ENCODE measurements around the gene MYBPC1. TPM values are rescaled to one million over a fixed set of nuclear protein-coding genes. Genes with fewer than 3 reads are reported as not detected.

The MYBPC1 gene
- total RNA-seq, 1 donor from 2014 or later: not detected

DNA sequence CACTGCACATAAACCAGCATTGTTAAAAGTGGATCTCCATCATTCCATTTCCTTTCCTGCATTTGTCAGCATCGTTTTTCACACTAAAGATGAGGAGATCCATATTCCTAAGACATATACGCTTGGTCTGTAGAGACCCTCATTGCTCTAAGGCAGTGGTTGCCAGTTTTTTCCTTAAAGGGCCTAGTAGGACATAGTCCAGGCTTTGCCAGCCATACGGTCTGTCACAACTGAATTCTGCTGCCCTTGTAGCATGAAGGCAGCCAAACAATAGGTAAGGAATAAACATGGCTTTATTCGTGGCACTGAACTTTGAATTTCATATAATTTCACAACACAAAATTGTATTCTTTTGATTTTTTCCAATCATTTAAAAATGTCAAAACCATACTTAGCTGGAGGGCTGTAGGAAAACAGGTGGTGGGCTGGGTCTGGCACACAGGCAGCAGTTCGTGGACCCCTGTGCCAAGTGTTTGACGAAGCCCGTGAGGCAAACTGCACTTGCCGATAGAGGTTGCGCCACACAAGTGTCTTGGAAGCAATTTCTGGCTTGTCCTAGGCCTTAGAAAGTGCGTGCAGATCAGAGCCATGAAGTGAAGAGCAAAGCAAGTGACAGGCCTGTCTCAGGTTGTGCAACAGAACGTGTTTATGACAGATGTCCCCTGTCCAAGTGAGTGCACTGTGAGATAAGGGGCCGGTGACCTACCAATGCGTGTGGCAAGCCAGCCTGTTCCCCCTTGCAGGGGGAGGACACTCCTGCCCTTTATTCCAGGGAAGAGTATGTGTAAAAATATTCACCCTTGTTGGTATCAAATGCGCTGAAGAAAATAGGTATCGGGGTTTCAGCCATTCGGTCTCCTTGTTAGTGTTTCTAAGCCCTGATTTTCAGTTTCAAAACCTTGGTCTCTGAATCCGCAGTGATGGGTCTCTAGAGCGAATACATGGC is 101.8 kb downstream of the MYBPC1 start:
- intact Hi-C loops (cut with DNase I): no loop called here
- Histone ChIP-seq H3K4me1 (peaks cover 49% of the 10 kb centered on the region), H3K4me3 (peak overlapping the region; percentile 84 to 96)

DNA sequence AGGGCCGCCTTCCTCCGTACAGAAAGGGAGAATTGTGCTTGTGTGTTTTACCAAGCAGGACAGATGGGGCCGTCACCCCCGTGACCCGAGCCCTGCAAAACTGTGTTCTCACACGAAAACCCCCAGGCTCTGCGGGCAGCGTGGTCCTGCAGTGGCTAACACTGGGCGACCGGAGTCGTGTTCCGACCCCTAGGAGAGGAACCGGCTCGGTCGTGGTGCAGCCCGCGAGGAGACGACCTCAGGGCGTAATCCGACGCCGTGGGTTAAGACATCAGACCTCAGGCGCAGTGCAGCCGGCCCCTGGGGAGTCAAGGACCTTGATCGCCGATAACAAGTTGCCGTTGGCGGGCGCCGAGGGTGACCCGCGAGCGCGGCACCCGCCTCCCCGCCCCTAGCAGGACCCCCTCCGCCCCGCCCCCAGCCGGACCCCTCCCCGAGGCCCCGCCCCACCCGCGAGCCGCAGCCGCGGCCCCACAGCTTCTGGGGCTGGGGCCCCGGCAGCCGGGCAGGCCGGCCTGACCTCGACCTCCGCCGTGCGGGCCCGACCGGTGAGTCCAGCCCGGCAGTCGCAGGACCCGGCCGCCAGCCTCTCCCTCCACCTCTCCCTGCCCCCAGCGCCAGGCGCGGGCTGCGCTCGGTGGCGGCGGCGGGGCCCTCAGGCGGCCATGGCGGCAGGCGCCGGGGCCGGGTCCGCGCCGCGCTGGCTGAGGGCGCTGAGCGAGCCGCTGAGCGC is 102.6 kb downstream of the MYBPC1 start, which contains the start of gene CHPT1:
TSS of gene CHPT1 (plus strand) at position 444 of the 733 bp plus-strand sequence. CDS start at position 666, 222 bp downstream.
- no peaks in the 10 kb centered on the region for H3K9me3 ChIP-seq
- peak within 1 kb of the TSS; percentile 92 for H3K27ac ChIP-seq
- TF ChIP-seq CTCF (IDR thresholded peaks at IDR 0.05): no peak
- TF ChIP-seq POLR2A (IDR thresholded peaks at IDR 0.05): peak in 1 of 2 donors; percentile 59
- TF ChIP-seq POLR2AphosphoS5 (IDR thresholded peaks at IDR 0.05; ENCODE audit: insufficient read depth in 1 of 2, low read depth in 1 of 2): peak in 1 of 2 donors; percentile 65
- H3K27me3 ChIP-seq: no peaks in the 10 kb centered on the region
- H3K4me1 ChIP-seq: peaks cover 58% of the 10 kb centered on the region
- no peak for DNase-seq (ENCODE audit: extremely low spot score in 2 of 2)
- intact Hi-C loops (cut with DNase I): no loop called here
- H3K36me3 ChIP-seq: no peaks in the 10 kb centered on the region
- H3K4me3 ChIP-seq: peak within 1 kb of the TSS; percentile 84 to 96

More for the DNA sequence above, 101.8 kb downstream of the MYBPC1 start:
- Histone ChIP-seq H3K9me3 (no peaks in the 10 kb centered on the region), H3K27me3 (no peaks in the 10 kb centered on the region), H3K36me3 (no peaks in the 10 kb centered on the region), H3K27ac (peak overlapping the region; percentile 92)
- no peak for TF ChIP-seq POLR2AphosphoS5 (IDR thresholded peaks at IDR 0.05; ENCODE audit: insufficient read depth in 1 of 2, low read depth in 1 of 2)
- no peak for TF ChIP-seq CTCF (IDR thresholded peaks at IDR 0.05)
- TF ChIP-seq POLR2A (IDR thresholded peaks at IDR 0.05): no peak
- DNase-seq (ENCODE audit: extremely low spot score in 2 of 2): no peak

- TF ChIP-seq POLR2A (IDR thresholded peaks at IDR 0.05): no peak
- peak in 1 of 2 donors; percentile 54 for TF ChIP-seq POLR2AphosphoS5 (IDR thresholded peaks at IDR 0.05; ENCODE audit: insufficient read depth in 1 of 2, low read depth in 1 of 2)
- no peak for TF ChIP-seq CTCF (IDR thresholded peaks at IDR 0.05)
- Histone ChIP-seq H3K27ac (peak overlapping the region; percentile 92), H3K4me3 (peak overlapping the region; percentile 84 to 96), H3K4me1 (peaks cover 66% of the 10 kb centered on the region), H3K9me3 (no peaks in the 10 kb centered on the region), H3K27me3 (no peaks in the 10 kb centered on the region), H3K36me3 (no peaks in the 10 kb centered on the region)
- intact Hi-C loops (cut with DNase I): no loop called here
- DNase-seq (ENCODE audit: extremely low spot score in 2 of 2): no peak
Observed at GRCh38 chr12:101697930-101698799, 103.4 kb downstream of the MYBPC1 start.

DNA sequence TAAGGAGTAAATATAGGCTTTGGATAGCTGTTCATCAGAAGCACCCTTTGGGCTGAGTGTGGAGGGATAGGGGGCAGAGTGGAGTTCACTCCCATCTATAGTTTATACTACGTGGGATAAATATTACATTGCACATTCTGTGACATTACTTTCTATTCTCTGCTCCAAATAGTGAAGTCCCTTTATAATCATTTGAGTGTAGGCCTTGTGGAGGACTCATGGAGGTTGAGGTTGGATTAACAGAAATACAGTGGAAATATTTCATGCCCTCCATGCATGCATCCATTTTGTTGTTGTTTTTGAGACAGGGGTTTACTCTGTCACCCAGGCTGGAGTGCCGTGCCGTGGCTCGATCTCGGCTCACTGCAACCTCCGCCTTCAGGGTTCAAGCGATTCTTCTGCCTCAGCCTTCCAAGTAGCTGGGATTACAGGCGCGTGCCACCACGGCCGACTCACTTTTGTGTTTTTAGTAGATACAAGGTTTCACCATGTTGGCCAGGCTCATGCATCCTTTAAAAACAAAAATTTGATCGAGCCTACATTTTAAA is 104.1 kb downstream of the MYBPC1 start:
- TF ChIP-seq CTCF (IDR thresholded peaks at IDR 0.05): no peak
- no peaks in the 10 kb centered on the region for H3K9me3 ChIP-seq
- H3K4me1 ChIP-seq: peaks cover 73% of the 10 kb centered on the region
- peak overlapping the region; percentile 92 for H3K27ac ChIP-seq
- peak overlapping the region; percentile 84 to 96 for H3K4me3 ChIP-seq
- DNase-seq (ENCODE audit: extremely low spot score in 2 of 2): no peak
- intact Hi-C loops (cut with DNase I): no loop called here
- no peaks in the 10 kb centered on the region for H3K27me3 ChIP-seq
- no peaks in the 10 kb centered on the region for H3K36me3 ChIP-seq
